SK-N-SH (cell line): ENCODE data around the gene NDUFC2. TPM values are rescaled to one million over a fixed set of nuclear protein-coding genes. Genes with fewer than 3 reads are reported as not detected.

Experiments
- CTCF ChIA-PET: fragments of 300-600, 350-600 bp; formaldehyde crosslinking; extraction: SDS; loops from one replicate; lab custom pipeline; 2021; lab: Yijun Ruan, JAX
- POLR2A ChIA-PET: fragments of 350-600 bp; sonication (Branson Sonifier 250); formaldehyde crosslinking; extraction: SDS; loops from one replicate; lab custom pipeline; 2020; ENCODE audit warnings: antibody characterized with exemption, inconsistent platforms; lab: Yijun Ruan, JAX
- DNase-seq: peaks from one replicate; pipeline ENCODE4 v3.0.0; 2012
- H2AFZ ChIP-seq: fragments of 200-600 bp; sonication (generic); 2 replicates; pipeline ENCODE4 v1.8.1; 2016; ENCODE audit warnings: antibody characterized with exemption, mild to moderate bottlenecking, low read depth
- H3F3A ChIP-seq: fragments of 200-600 bp; sonication (generic); replicated peaks from 2 replicates; pipeline ENCODE3; 2016; ENCODE audit warnings: antibody characterized with exemption, mild to moderate bottlenecking; ENCODE audit not compliant: insufficient read depth
- H3K27ac ChIP-seq, 2 experiments: fragments of 200-500 bp in 1 of 2; fragments of 200-600 bp in 1 of 2; sonication (Bioruptor generic) in 1 of 2; sonication (generic), shearing (Covaris generic) in 1 of 2; 2 replicates each; pipeline versions ENCODE4 v1.5.1 to v1.6.1; 2014 to 2016; ENCODE audit warnings: low read depth in 2 of 2, inconsistent platforms in 1 of 2, low read length in 1 of 2, mild to moderate bottlenecking in 1 of 2, mixed read lengths in 1 of 2
- H3K27me3 ChIP-seq: fragments of 200-600 bp; sonication (generic), shearing (Covaris generic); 2 replicates; pipeline ENCODE4 v1.6.1; 2016; ENCODE audit warnings: mixed run types; ENCODE audit not compliant: insufficient read depth
- H3K36me3 ChIP-seq, 2 experiments: fragments of 200-500 bp in 1 of 2; fragments of 200-600 bp in 1 of 2; sonication (Bioruptor generic) in 1 of 2; sonication (generic) in 1 of 2; replicated peaks in 1 of 2; 2 replicates each; pipeline versions ENCODE3 to v1.5.1; 2014 to 2016; ENCODE audit warnings: low read length in 1 of 2, mild to moderate bottlenecking in 1 of 2; ENCODE audit not compliant: insufficient read depth in 2 of 2, control insufficient read depth in 1 of 2
- H3K4me1 ChIP-seq, 2 experiments: fragments of 200-500 bp in 1 of 2; fragments of 200-600 bp in 1 of 2; sonication (Bioruptor generic) in 1 of 2; sonication (generic), shearing (Covaris generic) in 1 of 2; 2 replicates each; pipeline versions ENCODE4 v1.5.1 to v1.6.1; 2014 to 2016; ENCODE audit warnings: low read depth in 1 of 2, low read length in 1 of 2, mixed run types in 1 of 2; ENCODE audit not compliant: insufficient read depth in 2 of 2, control insufficient read depth in 1 of 2
- H3K4me2 ChIP-seq: fragments of 200-600 bp; sonication (generic), shearing (Covaris generic); 2 replicates; pipeline ENCODE4 v1.6.1; 2017; ENCODE audit warnings: mixed run types
- H3K4me3 ChIP-seq, 2 experiments: fragments of 200-500 bp in 1 of 2; fragments of 200-600 bp in 1 of 2; sonication (Bioruptor generic) in 1 of 2; sonication (generic), shearing (Covaris generic) in 1 of 2; 2 replicates each; pipeline versions ENCODE4 v1.5.1 to v1.8.1; 2014 to 2016; ENCODE audit warnings: low read depth in 2 of 2, inconsistent platforms in 1 of 2, low read length in 1 of 2, mild to moderate bottlenecking in 1 of 2, mixed read lengths in 1 of 2, moderate library complexity in 1 of 2
- H3K79me2 ChIP-seq: fragments of 200-600 bp; sonication (generic); 2 replicates; pipeline ENCODE4 v1.8.1; 2017; ENCODE audit warnings: mild to moderate bottlenecking; ENCODE audit not compliant: insufficient read depth
- H3K9ac ChIP-seq: fragments of 200-600 bp; sonication (generic); 2 replicates; pipeline ENCODE4 v1.6.1; 2017; ENCODE audit warnings: mixed run types
- H3K9me2 ChIP-seq: fragments of 200-600 bp; sonication (generic); 2 replicates; pipeline ENCODE4 v1.6.1; 2017; ENCODE audit warnings: mixed run types
- H3K9me3 ChIP-seq: fragments of 200-600 bp; sonication (generic); 2 replicates; pipeline ENCODE4 v1.6.1; 2017; ENCODE audit warnings: mixed run types, mild to moderate bottlenecking, moderate library complexity
- H4K20me1 ChIP-seq: fragments of 200-600 bp; sonication (generic); 2 replicates; pipeline ENCODE4 v1.6.1; 2017; ENCODE audit warnings: mild to moderate bottlenecking, mixed run types; ENCODE audit not compliant: insufficient read depth
- CHD2 ChIP-seq: fragments of 150-350 bp; IDR thresholded peaks from 2 replicates; pipeline ENCODE4 v1.6.1; 2018; ENCODE audit warnings: low read length; ENCODE audit not compliant: partially characterized antibody
- CTCF ChIP-seq: fragments of 200-600 bp; sonication (generic); IDR thresholded peaks from 2 replicates; pipeline ENCODE4 v1.6.1; 2017; ENCODE audit warnings: antibody characterized with exemption, mild to moderate bottlenecking, moderate library complexity
- FOSL2 ChIP-seq: IDR thresholded peaks from 2 replicates; pipeline ENCODE4 v1.4.0; 2012; ENCODE audit warnings: low read depth, mild to moderate bottlenecking, moderate library complexity, borderline replicate concordance
- IRF3 ChIP-seq: fragments of 150-350 bp; IDR thresholded peaks from 2 replicates; pipeline ENCODE4 v1.6.1; 2016; ENCODE audit warnings: mild to moderate bottlenecking, low read depth, low read length
- JUND ChIP-seq: IDR thresholded peaks from 2 replicates; pipeline ENCODE4 v1.4.0; 2012
- NFIC ChIP-seq: IDR thresholded peaks from 2 replicates; pipeline ENCODE4 v1.4.0; 2012; ENCODE audit warnings: borderline replicate concordance
- POLR2AphosphoS5 ChIP-seq: IDR thresholded peaks from 2 replicates; pipeline ENCODE4 v1.6.1; 2012; ENCODE audit warnings: low read depth, low read length
- REST ChIP-seq: IDR thresholded peaks from 2 replicates; pipeline ENCODE4 v1.6.1; 2012; ENCODE audit warnings: mild to moderate bottlenecking, low read depth, low read length, moderate library complexity
- RFX5 ChIP-seq: IDR thresholded peaks from 2 replicates; pipeline ENCODE4 v1.6.1; 2012; ENCODE audit warnings: mild to moderate bottlenecking, improper control_type of control experiment, low read length
- SIN3A ChIP-seq: IDR thresholded peaks from 2 replicates; pipeline ENCODE4 v1.6.1; 2012; ENCODE audit warnings: low read depth, mild to moderate bottlenecking, low read length, moderate library complexity, borderline replicate concordance
- USF2 ChIP-seq: fragments of 150-350 bp; IDR thresholded peaks from 2 replicates; pipeline ENCODE4 v1.6.1; 2017; ENCODE audit warnings: antibody characterized with exemption, low read length, low read depth, borderline replicate concordance
- YY1 ChIP-seq: IDR thresholded peaks from 2 replicates; pipeline ENCODE4 v1.4.0; 2012; ENCODE audit warnings: low read depth, mild to moderate bottlenecking
- ZBTB33 ChIP-seq: IDR thresholded peaks from 2 replicates; pipeline ENCODE4 v1.4.0; 2012; ENCODE audit warnings: low read depth, borderline replicate concordance
- WGBS: methylation state at CpG from one replicate; pipeline ENCODE4 v1.1.6; 2017; ENCODE audit warnings: low lambda C conversion rate; 5-methylcytosine and 5-hydroxymethylcytosine counted together
- polyA plus RNA-seq, 3 experiments: library from polyadenylated mRNA; depleted of rRNA; stranded (reverse); fragments of >200 nt; gene quantifications; 2 replicates each; pipeline ENCODE4 v1.2.3, GENCODE V29; 2012

Gene NDUFC2
- polyA plus RNA-seq, 1 of the 3 experiments (the other 2 are of a cell fraction) = 235 TPM

GRCh38 chr11:78074756-78075155, 4.9 kb downstream of the NDUFC2 start (continued):
- no peak for TF ChIP-seq CHD2
- no peak for TF ChIP-seq POLR2AphosphoS5
- TF ChIP-seq YY1 = no peak
- no peak for TF ChIP-seq CTCF
- no peak for TF ChIP-seq RFX5
- no peak for TF ChIP-seq FOSL2

- Histone ChIP-seq H2AFZ (no peak overlapping the region), H3K9ac (no peak overlapping the region), H3K27me3 (no peaks in the 10 kb centered on the region), H3K79me2 (peaks cover 78% of the 10 kb centered on the region), H3K4me2 (no peak overlapping the region), H3F3A (no peaks in the 10 kb centered on the region), H3K4me3 (no peak overlapping the region), H4K20me1 (peaks cover 21% of the 10 kb centered on the region), H3K4me1 (peaks cover 0 to 8% of the 10 kb centered on the region in 2 experiments; a peak in 1 of 4 replicates), H3K36me3 (peaks cover 38 to 60% of the 10 kb centered on the region in 2 experiments), H3K9me3 (no peaks in the 10 kb centered on the region), H3K27ac (no peak overlapping the region), H3K9me2 (no peaks in the 10 kb centered on the region)
- ChIA-PET POLR2A (no interaction called here), CTCF (interaction anchor here (0.6 kb wide), 1 partner anchor 101 kb away, joined by 3 read pairs; no protein-coding TSS in a partner anchor)
- no peak for DNase-seq
- 99% methylated on average over 4 of the region's 4 CpGs for WGBS
- TF ChIP-seq RFX5 (no peak), IRF3 (no peak)
These were observed 7.2 kb downstream of the NDUFC2 start for GRCh38 chr11:78072455-78072854.

GRCh38 chr11:78071717-78072116, 7.9 kb downstream of the NDUFC2 start:
- Histone ChIP-seq H3K4me3 (no peak overlapping the region), H3K36me3 (peaks cover 39 to 61% of the 10 kb centered on the region in 2 experiments), H4K20me1 (peaks cover 13% of the 10 kb centered on the region), H3K9ac (no peak overlapping the region), H3K27me3 (no peaks in the 10 kb centered on the region), H3K4me2 (no peak overlapping the region), H3K4me1 (peaks cover 0 to 8% of the 10 kb centered on the region in 2 experiments; a peak in 1 of 4 replicates), H2AFZ (no peak overlapping the region), H3F3A (no peaks in the 10 kb centered on the region), H3K79me2 (peaks cover 70% of the 10 kb centered on the region), H3K9me3 (no peaks in the 10 kb centered on the region), H3K9me2 (no peaks in the 10 kb centered on the region), H3K27ac (no peak overlapping the region)
- POLR2A ChIA-PET = no interaction called here
- CTCF ChIA-PET = interaction anchor here (1.6 kb wide), 1 partner anchor 26 kb away, joined by 4 read pairs; no protein-coding TSS in a partner anchor
- no peak for DNase-seq
- 97% methylated on average over 3 of the region's 3 CpGs for WGBS
- TF ChIP-seq FOSL2 (no peak), SIN3A (no peak), USF2 (no peak), NFIC (no peak), REST (no peak), ZBTB33 (no peak), JUND (no peak)
